T1000 (cell line): ENCODE measurements around the gene NT5C2.
"Not testable (repeated sequence)": the region's sequence is repeated elsewhere in the genome, so short reads cannot be mapped to it uniquely, and the experiment has no call there.

ENCODE experiments used
- DNase-seq: peaks from one replicate; lab custom pipeline; 2025; ENCODE audit warnings: mixed read lengths; lab: John Stamatoyannopoulos, UW

Gene NT5C2

DNA sequence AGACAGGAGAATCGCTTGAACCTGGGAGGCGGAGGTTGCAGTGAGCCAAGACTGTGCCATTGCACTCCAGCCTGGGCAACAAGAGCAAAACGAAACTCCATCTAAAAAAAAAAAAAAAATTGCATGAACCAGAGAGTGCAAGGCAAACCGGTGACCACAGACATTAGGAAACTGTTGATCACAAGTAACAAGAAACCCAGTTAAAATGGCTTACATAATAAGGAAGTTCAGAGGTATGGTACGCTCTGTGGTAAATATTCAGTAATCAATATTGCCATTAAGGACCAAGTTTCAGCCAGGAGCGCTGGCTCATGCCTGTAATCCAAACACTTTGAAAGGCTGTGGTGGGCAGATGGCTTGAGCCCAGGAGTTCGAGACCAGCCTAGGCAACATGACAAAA lies 9.2 kb upstream of the NT5C2 start:
- no peak for DNase-seq

DNA sequence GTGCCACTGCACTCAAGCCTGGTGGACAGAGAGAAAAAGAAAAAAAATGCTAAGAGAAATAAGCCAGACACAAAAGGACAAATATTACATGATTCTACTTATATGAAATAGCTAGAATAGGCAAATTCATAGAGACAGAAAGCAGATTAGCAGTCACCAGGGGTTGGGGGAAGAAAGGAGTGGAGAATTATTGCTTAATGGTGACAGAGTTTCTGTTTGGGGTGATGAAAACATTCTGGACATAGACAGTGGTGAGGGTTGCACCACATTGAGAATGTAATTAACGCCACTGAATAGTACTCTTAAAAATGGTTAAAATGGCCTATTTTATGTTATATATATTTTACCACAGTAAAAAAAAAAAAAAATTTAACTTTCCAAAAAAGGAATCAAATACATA lies 6.4 kb upstream of the NT5C2 start:
- no peak for DNase-seq

DNA sequence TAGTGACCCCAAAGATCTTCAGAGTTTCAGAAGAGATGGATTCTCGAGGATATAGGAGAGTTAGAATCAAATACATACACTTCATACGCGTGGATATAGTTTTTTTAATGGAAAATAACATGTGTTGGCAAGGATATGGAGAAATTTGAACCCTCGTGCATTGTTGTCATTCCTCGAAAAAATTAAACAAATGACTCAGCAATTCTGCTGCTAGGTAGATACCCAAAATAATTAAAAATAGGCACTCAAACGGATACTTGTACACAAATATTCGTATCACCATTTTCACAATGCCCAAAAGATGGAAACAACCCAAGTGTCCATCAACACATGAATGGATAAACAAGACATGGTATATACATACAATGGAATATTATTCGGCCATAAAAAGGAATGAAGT lies 5.6 kb upstream of the NT5C2 start:
- DNase-seq = no peak

DNA sequence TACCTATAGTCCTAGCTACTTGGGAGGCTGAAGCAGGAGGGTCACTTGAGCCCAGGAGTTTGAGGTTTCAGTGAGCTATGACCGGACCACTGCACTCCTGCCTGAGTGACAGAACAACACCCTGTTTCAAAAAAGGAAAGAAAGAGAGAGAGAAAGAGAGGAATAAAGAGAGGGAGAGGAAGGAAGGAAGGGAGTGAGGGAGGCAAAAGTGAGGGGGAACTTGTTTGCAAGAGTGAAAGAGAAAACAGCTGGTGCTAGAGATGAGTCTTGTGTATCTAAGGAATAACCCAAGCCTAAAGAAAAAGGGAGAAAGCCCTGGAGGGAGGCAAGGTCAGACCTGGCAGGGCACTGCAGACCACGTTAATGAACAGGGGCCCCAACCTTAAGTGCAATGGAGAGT lies 4.8 kb upstream of the NT5C2 start:
- no peak for DNase-seq

DNA sequence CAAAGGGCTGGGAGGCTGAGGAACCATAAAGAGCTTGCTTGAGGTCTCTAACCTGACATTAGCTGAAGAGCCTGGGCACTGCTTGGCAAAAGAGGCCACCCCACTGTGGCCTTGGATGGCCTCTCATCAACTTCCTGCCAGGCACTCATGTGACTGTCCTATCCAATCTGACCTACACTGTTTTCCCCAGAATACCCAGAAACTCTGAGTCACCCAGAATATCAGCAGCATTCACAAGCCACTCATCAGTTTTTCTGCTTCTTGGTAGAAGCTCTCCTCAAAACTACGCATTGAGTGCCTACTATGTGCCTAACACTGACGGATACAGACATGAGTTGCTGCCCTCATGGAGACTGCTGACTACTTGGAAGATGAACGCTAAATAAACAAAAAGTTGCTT lies 4.1 kb upstream of the NT5C2 start:
- no peak for DNase-seq

DNA sequence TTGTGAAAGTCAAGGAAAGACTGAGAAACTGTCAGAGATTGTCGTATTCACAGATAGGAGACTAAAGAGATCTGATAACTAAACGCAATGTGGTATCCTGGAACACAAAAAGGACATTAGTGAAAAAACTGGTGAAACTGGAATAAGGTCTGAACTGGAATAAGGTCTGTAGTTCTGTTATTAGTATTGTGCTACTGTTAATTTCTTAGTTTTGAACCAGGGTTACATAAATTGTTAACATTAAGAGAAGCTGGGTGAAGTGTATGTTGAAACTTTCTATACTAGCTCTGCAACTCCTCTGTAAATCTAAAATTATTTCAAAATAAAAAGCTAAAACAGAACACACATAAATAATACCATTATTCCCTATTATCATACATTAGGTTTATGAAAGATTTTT lies 3.4 kb upstream of the NT5C2 start:
- no peak for DNase-seq

DNA sequence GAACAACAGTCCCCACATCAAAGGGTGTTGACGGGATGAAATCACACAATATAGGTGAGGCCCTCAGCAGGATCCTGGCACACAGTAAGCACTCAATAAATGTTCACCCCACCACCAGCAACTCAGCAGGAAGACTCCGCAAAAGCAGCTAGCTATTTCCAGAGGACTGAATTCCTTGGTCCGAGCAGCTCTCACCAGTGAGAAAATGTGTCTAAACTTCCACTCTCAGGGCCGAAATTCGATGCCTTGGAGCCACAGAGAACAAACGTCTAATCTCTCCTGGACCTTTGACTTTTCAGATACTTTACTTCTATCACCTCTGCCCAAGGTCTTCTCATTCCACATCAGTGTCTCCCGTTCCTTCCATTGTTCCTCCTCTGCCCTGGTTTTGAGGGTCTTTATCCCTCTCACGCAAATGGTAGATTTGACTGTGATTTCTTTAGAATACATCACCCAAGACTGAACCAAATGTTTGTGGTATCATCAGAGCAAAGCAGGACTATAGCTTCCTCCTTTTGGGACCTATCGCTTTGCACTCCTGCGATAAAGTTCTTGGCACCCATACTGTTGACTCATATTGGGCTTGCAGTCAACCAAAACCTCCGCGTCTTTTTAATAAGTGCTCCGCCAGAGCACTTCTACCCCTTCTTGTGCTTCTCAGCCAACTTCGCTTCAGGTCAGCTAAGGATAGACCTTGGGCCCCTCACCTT lies 903 bp upstream of the NT5C2 start:
- no peak for DNase-seq

DNA sequence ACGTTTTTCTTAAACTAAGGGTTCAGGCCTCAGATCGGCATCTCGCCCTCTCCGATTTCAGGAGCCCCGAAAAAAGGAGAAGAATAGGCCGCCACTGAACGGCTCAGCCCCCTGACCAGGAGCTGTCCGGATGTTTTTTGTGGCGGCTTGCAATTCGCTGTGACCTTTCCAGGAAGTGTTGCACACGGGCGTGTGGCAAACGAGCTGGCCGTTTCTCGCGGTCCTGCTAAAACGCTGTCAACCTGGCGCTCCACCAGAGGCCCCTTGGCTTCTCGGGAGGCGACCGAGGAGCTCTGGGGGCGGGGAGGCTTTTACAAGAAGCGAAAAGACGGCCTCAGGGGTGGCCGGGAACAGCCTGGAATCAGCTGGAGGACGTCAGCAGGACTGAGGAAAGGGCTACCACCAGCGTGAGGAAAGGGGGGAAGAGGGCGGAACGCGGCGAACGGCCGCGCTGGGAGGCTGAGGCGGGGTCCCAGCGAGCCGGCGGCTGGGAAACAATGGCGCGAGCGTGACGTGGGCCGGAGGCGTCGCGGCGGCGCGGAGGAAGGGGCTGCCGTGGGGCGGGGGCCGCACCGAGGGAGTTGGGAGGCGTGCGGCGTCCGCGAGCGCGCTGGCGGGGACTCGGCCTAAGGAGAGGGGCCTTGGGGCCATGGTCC lies 493 bp downstream of the NT5C2 start:
- DNase-seq = peak; percentile 10

DNA sequence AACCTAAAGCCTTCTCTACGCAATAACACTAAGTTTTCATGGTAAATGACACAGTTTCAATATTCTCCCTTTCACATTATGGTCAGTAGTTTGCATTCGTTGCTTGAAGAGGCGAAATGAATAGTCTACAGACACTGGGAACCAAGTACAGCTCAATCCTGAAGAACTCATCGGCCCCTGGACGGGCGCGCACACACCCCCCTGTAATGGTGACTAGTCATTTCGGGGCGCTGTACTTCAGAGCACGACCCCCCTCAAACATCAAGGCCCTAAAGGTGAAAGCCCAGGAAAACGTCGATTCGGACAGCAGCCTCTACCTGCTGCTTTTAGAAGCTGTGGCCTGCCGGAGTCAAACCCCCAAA lies 1.0 kb downstream of the NT5C2 start:
- no peak for DNase-seq

DNA sequence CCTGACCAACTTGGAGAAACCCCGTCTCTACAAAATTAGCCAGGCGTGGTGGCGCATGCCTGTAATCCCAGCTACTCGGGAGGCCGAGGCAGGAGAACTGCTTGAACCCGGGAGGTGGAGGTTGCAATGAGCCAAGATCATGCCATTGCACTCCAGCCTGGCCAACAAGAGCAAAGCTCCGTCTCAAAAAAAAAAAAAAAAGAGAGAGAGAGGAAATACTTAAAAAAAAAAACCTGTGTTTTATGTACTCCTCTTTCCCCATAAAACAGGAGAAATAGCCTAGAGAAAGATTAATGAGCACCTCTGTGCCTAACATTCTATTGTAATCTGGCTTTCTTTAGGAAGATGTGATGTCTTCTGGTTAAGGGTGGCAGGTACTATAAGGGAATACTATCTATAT lies 1.9 kb downstream of the NT5C2 start:
- DNase-seq = not testable (repeated sequence)

DNA sequence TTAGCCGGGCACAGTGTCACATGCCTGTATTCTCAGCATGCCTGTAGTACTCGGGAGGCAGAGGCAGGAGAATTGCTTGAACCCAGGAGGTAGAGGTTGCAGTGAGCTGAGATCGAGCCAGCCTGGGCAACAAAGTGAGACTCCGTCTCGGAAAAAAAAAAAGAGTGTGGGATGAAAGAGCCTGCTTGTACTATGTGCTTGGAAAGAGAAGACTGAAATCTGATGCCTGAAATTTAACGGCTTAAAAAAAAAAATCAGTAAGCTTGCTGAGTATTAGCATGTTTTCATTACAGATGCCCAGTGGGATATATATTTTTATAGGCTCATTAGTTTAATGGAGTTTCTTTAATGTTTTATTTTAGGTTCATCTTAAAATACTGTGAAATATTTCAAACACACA lies 4.2 kb downstream of the NT5C2 start:
- no peak for DNase-seq

DNA sequence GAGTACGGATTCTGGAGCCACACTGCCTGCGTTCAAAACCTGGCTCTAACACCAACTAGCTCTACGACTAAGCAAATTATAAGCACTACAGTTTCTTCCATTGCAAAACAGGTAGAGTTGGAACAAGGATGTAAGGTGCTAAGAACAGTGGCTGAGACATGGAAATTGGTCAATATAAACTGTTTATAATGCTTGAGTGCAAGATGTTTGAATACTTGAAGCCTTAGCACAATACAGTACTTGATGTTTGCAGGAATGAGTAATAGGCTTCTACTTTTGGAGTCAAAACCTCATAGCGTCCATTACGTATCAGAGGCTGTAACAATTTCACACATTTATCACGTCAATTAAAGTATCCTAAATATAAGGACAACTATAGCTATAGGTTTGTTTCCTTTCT lies 6.9 kb downstream of the NT5C2 start:
- no peak for DNase-seq

DNA sequence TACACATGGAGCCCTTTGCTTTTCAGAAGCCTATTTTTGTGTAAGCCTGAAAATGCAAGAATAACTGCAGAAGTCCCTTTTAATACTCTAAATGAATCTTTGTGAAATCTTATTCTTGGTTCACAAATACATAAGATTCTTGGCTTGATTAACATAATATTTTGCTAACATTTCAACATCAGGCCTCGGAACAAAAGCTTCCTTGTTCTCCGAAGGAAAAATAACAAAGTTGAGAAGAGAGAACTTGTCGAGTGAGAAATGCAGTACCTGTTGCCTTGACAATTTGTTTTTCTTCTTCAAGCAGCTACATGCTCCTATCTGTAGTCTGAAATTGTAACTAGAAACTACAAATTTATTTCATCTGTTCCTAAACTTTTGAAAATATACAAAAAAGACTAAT lies 8.5 kb downstream of the NT5C2 start:
- DNase-seq = no peak

DNA sequence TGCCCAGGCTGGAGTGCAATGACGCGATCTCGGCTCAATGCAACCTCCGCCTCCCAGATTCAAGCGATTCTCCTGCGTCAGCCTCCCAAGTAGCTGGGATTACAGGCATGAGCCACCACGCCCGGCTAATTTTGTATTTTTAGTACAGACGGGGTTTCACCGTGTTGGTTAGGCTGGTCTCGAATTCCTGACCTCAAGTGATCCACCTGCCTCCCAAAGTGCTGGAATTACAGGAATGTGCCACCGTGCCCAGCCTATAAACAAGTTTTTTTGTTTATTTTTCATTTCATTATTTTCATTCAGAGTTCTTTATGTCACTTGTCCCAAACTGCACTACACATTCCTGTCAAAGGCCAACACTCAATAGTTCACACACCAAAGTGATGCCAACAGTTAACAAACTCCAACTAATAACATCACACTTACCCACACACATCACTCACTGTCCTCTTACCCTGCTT lies 9.1 kb downstream of the NT5C2 start:
- not testable (repeated sequence) for DNase-seq

DNA sequence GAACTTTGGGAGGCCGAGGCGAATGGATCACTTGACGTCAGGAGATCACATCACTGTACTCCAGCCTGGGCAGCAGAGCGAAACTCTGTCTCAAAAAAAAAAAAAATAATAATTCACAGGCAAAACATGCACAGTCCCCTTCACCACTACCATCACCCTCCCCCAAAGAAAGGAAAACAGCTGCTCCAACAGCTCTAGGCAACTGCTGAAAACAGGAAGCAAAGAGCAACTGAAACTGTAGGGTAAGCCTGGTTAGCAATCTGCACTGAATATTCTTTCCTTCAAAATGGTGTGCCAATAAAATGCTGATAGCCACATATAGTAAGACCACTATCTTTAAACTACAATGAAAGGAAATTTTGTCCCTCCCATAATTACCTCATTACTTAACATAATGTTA lies 11.8 kb downstream of the NT5C2 start:
- DNase-seq = no peak

DNA sequence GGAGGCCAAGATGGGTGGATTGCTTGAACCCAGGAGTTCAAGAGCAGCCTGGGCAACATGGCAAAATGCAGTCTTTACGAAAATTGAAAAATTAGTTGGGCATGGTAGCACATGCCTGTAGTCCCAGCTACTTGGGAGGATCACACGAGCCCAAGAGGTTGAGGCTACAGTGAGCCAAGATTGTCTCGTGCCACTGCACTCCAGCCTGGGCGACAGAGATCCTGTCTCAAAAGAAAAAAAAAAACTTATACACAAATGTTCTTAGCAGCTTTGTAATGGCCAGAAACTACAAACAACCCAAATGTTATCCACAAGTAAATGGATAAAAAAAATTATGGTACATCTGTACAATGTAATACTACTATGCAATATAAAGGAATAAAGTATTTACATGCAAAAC lies 12.6 kb downstream of the NT5C2 start:
- no peak for DNase-seq

DNA sequence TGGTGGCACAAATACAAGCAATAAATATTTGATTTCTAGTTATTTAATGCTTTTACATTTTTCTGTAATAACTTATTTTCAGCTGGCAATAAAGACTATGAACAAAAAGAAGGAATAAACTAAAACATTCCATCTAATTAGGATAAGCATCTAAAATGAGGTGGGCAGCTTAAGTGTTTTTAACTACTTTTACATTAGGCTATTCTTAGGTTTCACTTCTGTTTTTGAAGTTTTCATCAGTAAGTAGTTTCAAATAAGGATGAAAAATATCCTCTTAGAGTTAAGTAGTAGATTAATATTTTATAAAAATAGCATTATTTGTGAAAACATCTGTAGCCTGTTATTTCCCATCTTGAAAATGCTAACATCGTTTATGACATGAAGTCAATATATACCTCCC lies 15.9 kb downstream of the NT5C2 start:
- no peak for DNase-seq

DNA sequence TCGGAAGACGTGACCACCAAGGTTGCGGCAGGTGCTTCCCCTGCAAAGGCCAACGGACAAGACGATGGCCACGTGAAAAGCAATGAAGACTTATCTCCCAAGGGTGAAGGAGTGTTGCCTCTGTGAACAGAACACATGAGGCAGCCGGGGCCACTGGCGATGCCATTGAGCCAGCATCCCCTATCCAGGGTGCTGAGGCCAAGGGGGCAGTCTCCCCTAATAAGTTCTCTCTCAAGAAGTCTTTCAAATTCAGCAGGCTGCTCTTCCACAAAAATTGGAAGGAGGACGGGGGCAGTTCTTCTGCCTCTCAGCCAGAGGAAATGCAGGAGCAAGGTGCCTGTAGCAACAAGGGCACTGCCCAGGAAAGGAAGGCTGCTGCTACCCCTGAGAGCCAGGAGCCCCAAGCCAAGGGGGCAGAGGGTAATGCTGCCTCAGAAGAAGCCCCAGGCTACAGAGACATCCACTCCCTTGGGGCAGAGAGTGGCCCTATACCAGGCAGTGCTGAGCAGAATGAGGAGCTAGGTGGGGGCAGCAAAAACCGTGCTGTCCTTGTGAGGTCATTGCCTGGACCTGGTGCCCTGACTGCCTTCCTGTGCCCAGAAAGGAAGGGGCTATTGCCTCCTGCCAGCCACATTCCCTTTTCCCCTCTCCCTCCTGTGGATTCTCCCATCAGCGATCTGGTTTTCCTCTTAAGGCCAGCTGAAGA lies 17.3 kb downstream of the NT5C2 start:
- DNase-seq = no peak

DNA sequence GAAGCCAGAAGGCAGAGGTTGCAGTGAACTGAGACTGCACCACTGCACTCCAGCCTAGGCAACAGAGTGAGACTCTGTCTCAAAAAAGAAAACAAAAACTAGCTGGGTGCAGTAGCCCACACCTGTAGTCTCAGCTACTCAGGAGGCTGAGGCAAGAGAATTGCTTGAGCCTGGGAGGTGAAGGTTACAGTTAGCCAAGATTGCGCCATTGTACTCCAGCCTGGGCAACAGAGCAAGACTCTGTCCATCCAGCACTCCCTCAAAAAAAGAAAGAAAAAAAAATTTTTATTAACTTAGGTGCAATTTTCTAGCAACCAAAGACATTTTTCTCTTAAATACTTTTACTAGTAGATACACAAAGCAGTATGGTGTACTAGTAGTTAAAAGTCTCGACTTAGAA lies 18.7 kb downstream of the NT5C2 start:
- not testable (repeated sequence) for DNase-seq

DNA sequence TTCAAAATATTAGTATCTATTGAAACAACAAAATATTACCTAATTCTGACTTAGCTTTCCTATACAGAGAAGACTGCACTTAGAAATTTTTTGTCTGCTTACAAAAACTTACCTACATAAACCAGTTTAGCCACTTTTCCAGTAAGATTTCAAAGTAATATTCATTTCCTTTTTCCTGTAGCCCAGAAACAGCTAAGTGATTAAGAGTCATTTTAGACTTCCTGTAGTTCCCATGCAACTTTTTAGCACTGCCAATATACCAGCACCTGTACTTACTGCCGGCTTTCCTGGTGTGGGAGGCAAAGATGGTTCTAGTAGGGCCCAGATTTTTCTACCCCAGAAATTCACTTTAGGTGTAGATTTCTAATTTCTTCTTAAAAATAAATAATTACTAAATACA lies 21.8 kb downstream of the NT5C2 start:
- DNase-seq = no peak

DNA sequence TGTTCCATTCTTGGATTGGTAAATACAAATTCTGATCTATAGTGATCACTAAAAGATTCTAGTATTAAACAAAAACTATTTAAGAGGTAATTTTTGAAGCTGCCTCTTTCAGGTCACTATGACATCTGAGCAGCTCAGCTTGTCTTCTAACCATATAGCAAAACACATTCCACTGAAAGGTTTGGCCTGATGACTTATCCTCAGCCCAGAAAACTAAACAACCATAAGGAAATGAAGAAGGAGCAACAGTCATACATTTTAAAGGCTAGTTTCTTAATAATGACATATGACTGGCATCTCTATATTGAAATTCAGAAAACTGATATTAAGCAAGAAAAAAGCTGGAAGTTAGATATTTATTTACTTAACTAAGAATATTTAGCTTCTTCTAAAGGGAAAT lies 24.6 kb downstream of the NT5C2 start:
- no peak for DNase-seq

DNA sequence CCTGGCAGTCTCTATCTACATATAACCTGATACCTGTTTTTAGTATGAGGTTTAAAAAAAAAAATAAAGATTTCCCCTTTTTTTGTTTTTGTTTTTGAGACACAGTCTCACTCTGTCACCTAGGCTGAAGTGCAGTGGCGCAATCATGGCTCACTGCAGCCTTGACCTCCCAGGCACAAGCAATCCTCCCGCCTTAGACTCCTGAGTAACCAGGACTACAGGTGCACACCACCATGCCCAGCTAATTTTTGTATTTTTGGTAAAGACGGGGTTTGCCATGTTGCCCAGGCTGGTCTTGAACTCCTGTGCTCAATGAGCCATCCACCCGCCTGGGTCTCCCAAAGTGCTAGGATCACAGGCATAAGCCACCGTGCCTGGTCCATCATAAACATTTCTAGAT lies 25.5 kb downstream of the NT5C2 start:
- not testable (repeated sequence) for DNase-seq

DNA sequence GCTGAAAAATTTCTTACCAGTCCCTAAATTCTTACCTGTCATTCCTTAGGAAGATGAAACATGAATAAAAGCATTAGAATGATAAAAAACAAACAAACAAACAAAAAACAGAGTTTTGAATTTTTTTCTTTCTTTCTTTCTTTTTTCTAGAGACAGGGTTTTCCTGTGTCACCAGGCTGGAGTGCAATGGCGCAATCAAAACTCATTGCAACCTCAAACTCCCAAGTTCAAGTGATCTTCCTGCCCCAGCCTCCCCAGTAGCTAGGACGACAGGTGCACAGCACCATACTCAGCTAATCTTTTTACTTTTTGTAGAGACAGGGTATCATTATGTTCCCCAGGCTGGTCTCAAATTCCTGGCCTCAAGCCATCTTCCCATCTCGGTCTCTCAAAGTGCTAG lies 26.5 kb downstream of the NT5C2 start:
- DNase-seq = no peak
